Sigmoid colon (tissue), 7 donors: Measurements from ENCODE around the gene SYCN. TPM values are rescaled to one million over a fixed set of nuclear protein-coding genes. Genes with fewer than 3 reads are reported as not detected.

Source experiments
- DNase-seq: peaks from one replicate; pipeline ENCODE4 v3.0.0-alpha.2; 2019
- H3K27ac ChIP-seq, 4 donors: fragments of 200-600 bp; sonication (generic); one replicate each; pipeline ENCODE4 v1.5.1; 2016 to 2019; ENCODE audit warnings: mild to moderate bottlenecking in 1 of 4
- H3K27me3 ChIP-seq, 3 donors: fragments of 200-600 bp; sonication (generic); one replicate each; pipeline ENCODE4 v1.5.1; 2019; ENCODE audit warnings: mild to moderate bottlenecking in 1 of 3
- H3K36me3 ChIP-seq, 4 donors: fragments of 200-600 bp; sonication (generic); one replicate each; pipeline ENCODE4 v1.5.1; 2016 to 2019
- H3K4me1 ChIP-seq, 4 donors: fragments of 200-600 bp; sonication (generic); one replicate each; pipeline ENCODE4 v1.5.1; 2017 to 2019
- H3K4me3 ChIP-seq, 4 donors: fragments of 200-600 bp; sonication (generic); one replicate each; pipeline ENCODE4 v1.5.1; 2017 to 2019; ENCODE audit warnings: mild to moderate bottlenecking in 2 of 4, moderate library complexity in 1 of 4
- H3K9me3 ChIP-seq, 4 donors: fragments of 200-600 bp in 3 of 4; sonication (generic) in 3 of 4; one replicate each; pipeline versions ENCODE4 v1.5.1 to v1.6.1; 2013 to 2019
- EP300 ChIP-seq, 4 donors: sonication (generic); formaldehyde crosslinking; IDR thresholded peaks; one replicate each; pipeline ENCODE4 v1.6.1; 2017; ENCODE audit warnings: antibody characterized with exemption in 4 of 4
- POLR2A ChIP-seq, 2 donors: fragments of 450-650 bp; IDR thresholded peaks; one replicate each; pipeline ENCODE4 v1.6.1; 2016; ENCODE audit warnings: antibody characterized with exemption in 2 of 2, mild to moderate bottlenecking in 2 of 2, moderate library complexity in 2 of 2
- POLR2AphosphoS5 ChIP-seq, 4 donors: sonication (generic); formaldehyde crosslinking; IDR thresholded peaks; one replicate each; pipeline ENCODE4 v1.6.1; 2017; ENCODE audit warnings: antibody characterized with exemption in 4 of 4
- WGBS, 2 donors: extraction: QIAGEN DNeasy Blood & Tissue Kit; methylation state at CpG; one replicate each; pipeline ENCODE4 v1.1.7; 2013; 5-methylcytosine and 5-hydroxymethylcytosine counted together
- intact Hi-C: fragments of 100-400 bp; cut with DNase I; formaldehyde crosslinking; loops from one replicate; pipeline ENCODE4 v1.15.1; 2023
- polyA plus RNA-seq, 3 donors: library from polyadenylated mRNA; stranded (reverse); fragments of 200-250 nt; gene quantifications; one replicate each; pipeline ENCODE4 v1.2.3, GENCODE V29; 2013
- total RNA-seq, 4 donors: library from RNA; depleted of rRNA; stranded (reverse); fragments of >200 nt; gene quantifications; one replicate each; pipeline ENCODE4 v1.1.0, GENCODE V29; 2016
- TF ChIP-seq, protein P1 (sequence below), 4 experiments: fragments of 450-650 bp in 3 of 4; fragments of 200-600 bp in 1 of 4; IDR thresholded peaks; one replicate each; pipeline ENCODE4 v1.5.1; 2016 to 2019; ENCODE audit warnings: antibody characterized with exemption in 4 of 4, mild to moderate bottlenecking in 3 of 4, moderate library complexity in 2 of 4
- donor health status: healthy with polysubstance abuse.
- donor health status: Bipolar disorder and iron deficiency.
- donor health status: healthy.

The SYCN gene
- total and polyA plus RNA-seq, 7 donors = not detected

DNA sequence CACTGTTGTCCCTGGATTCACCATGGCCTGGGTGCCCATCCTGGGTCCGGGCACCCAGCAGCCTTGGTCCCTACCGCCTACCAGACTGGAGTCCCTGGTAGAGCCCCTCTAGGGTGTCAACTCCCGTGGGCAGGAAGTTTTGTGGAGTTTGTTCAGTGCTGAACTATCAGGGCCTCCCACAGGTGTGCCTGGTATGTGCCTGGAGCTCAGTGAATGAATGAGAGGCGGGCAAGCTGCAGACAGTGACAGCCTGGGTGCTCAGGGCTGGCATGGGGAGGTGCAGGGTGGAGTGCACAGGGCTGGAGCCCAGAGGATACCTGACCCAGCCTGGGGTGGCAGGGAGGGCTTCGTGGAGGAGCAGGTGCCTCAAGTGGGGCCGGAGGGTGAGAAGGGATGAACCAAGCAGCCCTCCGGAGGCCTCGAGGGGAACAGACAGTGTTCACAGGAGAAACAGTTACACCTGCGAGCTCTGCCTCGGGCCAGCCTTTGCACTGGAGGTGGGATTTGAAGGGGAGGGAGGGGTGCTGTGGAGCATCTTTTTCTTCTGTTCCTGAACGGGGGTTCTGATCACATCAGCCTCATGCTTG is 48.9 kb downstream of the SYCN start:
- H3K27ac ChIP-seq = no peak overlapping the region
- intact Hi-C loops = no loop called here
- TF ChIP-seq POLR2A (IDR thresholded peaks at IDR 0.05) (no peak), EP300 (IDR thresholded peaks at IDR 0.05) (no peak), POLR2AphosphoS5 (IDR thresholded peaks at IDR 0.05) (no peak)
- TF ChIP-seq, protein P1, sequence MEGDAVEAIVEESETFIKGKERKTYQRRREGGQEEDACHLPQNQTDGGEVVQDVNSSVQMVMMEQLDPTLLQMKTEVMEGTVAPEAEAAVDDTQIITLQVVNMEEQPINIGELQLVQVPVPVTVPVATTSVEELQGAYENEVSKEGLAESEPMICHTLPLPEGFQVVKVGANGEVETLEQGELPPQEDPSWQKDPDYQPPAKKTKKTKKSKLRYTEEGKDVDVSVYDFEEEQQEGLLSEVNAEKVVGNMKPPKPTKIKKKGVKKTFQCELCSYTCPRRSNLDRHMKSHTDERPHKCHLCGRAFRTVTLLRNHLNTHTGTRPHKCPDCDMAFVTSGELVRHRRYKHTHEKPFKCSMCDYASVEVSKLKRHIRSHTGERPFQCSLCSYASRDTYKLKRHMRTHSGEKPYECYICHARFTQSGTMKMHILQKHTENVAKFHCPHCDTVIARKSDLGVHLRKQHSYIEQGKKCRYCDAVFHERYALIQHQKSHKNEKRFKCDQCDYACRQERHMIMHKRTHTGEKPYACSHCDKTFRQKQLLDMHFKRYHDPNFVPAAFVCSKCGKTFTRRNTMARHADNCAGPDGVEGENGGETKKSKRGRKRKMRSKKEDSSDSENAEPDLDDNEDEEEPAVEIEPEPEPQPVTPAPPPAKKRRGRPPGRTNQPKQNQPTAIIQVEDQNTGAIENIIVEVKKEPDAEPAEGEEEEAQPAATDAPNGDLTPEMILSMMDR (IDR thresholded peaks at IDR 0.05) = no peak
- peaks cover 0 to 49% (median 47%) of the 10 kb centered on the region in 4 donors for H3K4me1 ChIP-seq
- H3K27me3 ChIP-seq = no peaks in the 10 kb centered on the region
- H3K36me3 ChIP-seq = peaks cover 0 to 5% (median 0%) of the 10 kb centered on the region in 4 donors
- DNase-seq = no peak
- H3K9me3 ChIP-seq = no peaks in the 10 kb centered on the region
- WGBS, 2 donors = 58 to 79% methylated on average over 11 of the region's 11 CpGs
- H3K4me3 ChIP-seq = no peak overlapping the region

DNA sequence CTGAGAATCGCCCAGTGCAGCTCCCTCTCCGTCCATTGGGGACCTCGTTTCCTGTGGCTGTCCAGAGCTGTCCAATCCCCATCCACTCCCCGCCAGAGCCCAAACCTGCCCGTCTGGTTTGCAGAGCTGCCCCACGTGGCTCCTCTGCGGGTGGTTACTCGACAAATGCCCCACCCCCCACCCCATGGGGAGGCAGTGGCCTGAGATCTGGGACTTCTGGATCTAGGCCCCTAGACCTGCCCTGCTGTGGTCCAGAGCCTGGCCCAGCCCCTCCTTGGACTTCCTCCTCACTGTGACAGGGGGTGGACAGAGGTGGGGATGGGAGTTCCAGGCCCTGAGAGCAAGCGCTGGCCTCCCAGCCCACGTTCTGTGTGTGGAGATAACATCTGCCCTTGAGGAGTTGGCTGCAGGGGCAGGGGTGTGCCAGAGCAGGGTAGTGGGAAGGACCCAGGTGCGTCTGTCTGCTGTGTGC is 49.4 kb downstream of the SYCN start:
- Histone ChIP-seq H3K9me3 (no peaks in the 10 kb centered on the region), H3K4me3 (no peak overlapping the region), H3K36me3 (peaks cover 0 to 5% (median 0%) of the 10 kb centered on the region in 4 donors), H3K27ac (no peak overlapping the region), H3K4me1 (peaks cover 0 to 45% (median 43%) of the 10 kb centered on the region in 4 donors), H3K27me3 (no peaks in the 10 kb centered on the region)
- 15 to 63% methylated on average over 11 of the region's 11 CpGs for WGBS, 2 donors
- TF ChIP-seq, protein P1 (IDR thresholded peaks at IDR 0.05) = no peak
- no peak for TF ChIP-seq POLR2A (IDR thresholded peaks at IDR 0.05)
- TF ChIP-seq POLR2AphosphoS5 (IDR thresholded peaks at IDR 0.05) = no peak
- no peak for TF ChIP-seq EP300 (IDR thresholded peaks at IDR 0.05)
- DNase-seq = no peak
- intact Hi-C loops = no loop called here

DNA sequence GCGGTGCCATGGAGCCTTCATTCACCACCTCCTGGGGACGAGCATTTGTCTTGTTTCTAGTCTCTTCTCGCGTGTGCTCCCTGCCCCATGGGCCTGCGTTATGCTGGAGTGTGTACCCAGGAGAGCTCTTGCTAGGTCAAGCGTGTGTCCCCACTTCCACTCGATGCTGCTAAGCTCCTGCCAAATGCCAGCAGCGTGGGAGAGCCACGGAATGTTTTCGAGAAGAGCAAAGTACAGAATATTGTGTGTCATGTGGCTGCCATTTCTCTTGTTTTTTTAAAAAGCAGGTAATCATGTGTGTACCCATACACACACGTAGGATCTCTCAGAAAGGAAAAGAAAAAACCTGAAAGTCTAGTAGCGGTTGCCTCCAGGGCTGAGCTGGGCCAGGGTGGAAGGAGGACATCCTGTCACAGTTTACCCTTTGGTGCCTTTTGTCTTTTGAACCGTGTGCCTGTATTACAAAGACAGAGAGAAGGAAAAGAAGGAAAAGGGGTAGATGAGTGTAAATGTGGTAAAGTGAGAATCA is 49.9 kb downstream of the SYCN start:
- 57 to 85% methylated on average over 13 of the region's 13 CpGs for WGBS, 2 donors
- intact Hi-C loops = no loop called here
- TF ChIP-seq POLR2A (IDR thresholded peaks at IDR 0.05) = no peak
- no peak for TF ChIP-seq POLR2AphosphoS5 (IDR thresholded peaks at IDR 0.05)
- no peak for TF ChIP-seq EP300 (IDR thresholded peaks at IDR 0.05)
- TF ChIP-seq, protein P1 (IDR thresholded peaks at IDR 0.05) = no peak
- Histone ChIP-seq H3K4me3 (no peak overlapping the region), H3K4me1 (peaks cover 0 to 44% (median 41%) of the 10 kb centered on the region in 4 donors), H3K9me3 (no peaks in the 10 kb centered on the region), H3K27me3 (no peaks in the 10 kb centered on the region), H3K27ac (no peak overlapping the region), H3K36me3 (peaks cover 0 to 5% (median 0%) of the 10 kb centered on the region in 4 donors)
- no peak for DNase-seq

Other genes with a start within 250 kb of the SYCN start
- 10 to 100 TPM; 20.3 to 28.6 (median 25.9) TPM for gene FBXO17, start 228.5 kb downstream of the SYCN start, total RNA-seq
- 1 to 10 TPM; 1.6 to 4.8 (median 3.3) TPM for gene FBXO17, start 228.5 kb downstream of the SYCN start, polyA plus RNA-seq
- 10 to 100 TPM in 1 of 4 donors, 1 to 10 TPM in 3; 3.0 to 17.7 (median 3.7) TPM for gene FBXO27, start 171.7 kb downstream of the SYCN start, total RNA-seq
- gene FBXO27, start 171.7 kb downstream of the SYCN start, polyA plus RNA-seq = 1 to 10 TPM in 2 of 3 donors, under 1 TPM in 1; 0.23 to 1.3 (median 1.2) TPM
- not detected for gene ACP7, start 119.9 kb downstream of the SYCN start, total RNA-seq
- not detected for gene ACP7, start 119.9 kb downstream of the SYCN start, polyA plus RNA-seq
- gene PAK4, start 78.5 kb downstream of the SYCN start, total RNA-seq = 10 to 100 TPM in 2 of 4 donors, 1 to 10 TPM in 2; 6.2 to 27.1 (median 9.3) TPM
- 10 to 100 TPM; 42.1 to 62.0 (median 45.0) TPM for gene PAK4, start 78.5 kb downstream of the SYCN start, polyA plus RNA-seq
- gene NCCRP1, start 7.3 kb downstream of the SYCN start, total RNA-seq = under 1 TPM in 1 of 4 donors, not detected in 3; 0.41 TPM
- under 1 TPM in 2 of 3 donors, not detected in 1; 0.52 to 0.60 TPM for gene NCCRP1, start 7.3 kb downstream of the SYCN start, polyA plus RNA-seq
- gene IFNL3, start 40.7 kb upstream of the SYCN start, total RNA-seq = not detected
- under 1 TPM in 1 of 3 donors, not detected in 2; 0.22 TPM for gene IFNL3, start 40.7 kb upstream of the SYCN start, polyA plus RNA-seq
- not detected for gene IFNL4, start 44.6 kb upstream of the SYCN start, total RNA-seq
- not detected for gene IFNL4, start 44.6 kb upstream of the SYCN start, polyA plus RNA-seq
- not detected for gene IFNL2, start 64.1 kb upstream of the SYCN start, total RNA-seq
- not detected for gene IFNL2, start 64.1 kb upstream of the SYCN start, polyA plus RNA-seq
- gene IFNL1, start 92.1 kb upstream of the SYCN start, total RNA-seq = not detected
- under 1 TPM in 1 of 3 donors, not detected in 2; 0.09 TPM for gene IFNL1, start 92.1 kb upstream of the SYCN start, polyA plus RNA-seq
- 1 to 10 TPM in 3 of 4 donors, under 1 TPM in 1; 0.82 to 1.8 (median 1.2) TPM for gene LRFN1, start 116.6 kb upstream of the SYCN start, total RNA-seq
- gene LRFN1, start 116.6 kb upstream of the SYCN start, polyA plus RNA-seq = 1 to 10 TPM in 1 of 3 donors, under 1 TPM in 2; under 0.01 to 1.0 (median 0.23) TPM
- gene GMFG, start 131.8 kb upstream of the SYCN start, total RNA-seq = 10 to 100 TPM in 1 of 4 donors, 1 to 10 TPM in 3; 5.3 to 23.1 (median 8.6) TPM
- gene GMFG, start 131.8 kb upstream of the SYCN start, polyA plus RNA-seq = 10 to 100 TPM; 37.2 to 98.6 (median 56.5) TPM
- gene SAMD4B, start 138.2 kb upstream of the SYCN start, total RNA-seq = 10 to 100 TPM; 37.8 to 83.6 (median 65.4) TPM
- 10 to 100 TPM; 28.4 to 79.4 (median 38.4) TPM for gene SAMD4B, start 138.2 kb upstream of the SYCN start, polyA plus RNA-seq
- gene PAF1, start 186.8 kb upstream of the SYCN start, total RNA-seq = 10 to 100 TPM; 37.5 to 51.8 (median 43.5) TPM
- gene PAF1, start 186.8 kb upstream of the SYCN start, polyA plus RNA-seq = 10 to 100 TPM; 28.2 to 40.5 (median 37.2) TPM
- gene MED29, start 187.1 kb upstream of the SYCN start, total RNA-seq = 10 to 100 TPM; 25.2 to 44.6 (median 33.7) TPM
- 10 to 100 TPM; 22.8 to 33.5 (median 31.0) TPM for gene MED29, start 187.1 kb upstream of the SYCN start, polyA plus RNA-seq
- gene ZFP36, start 202.6 kb upstream of the SYCN start, total RNA-seq = 100 to 1,000 TPM in 3 of 4 donors, 10 to 100 TPM in 1; 78.1 to 320 (median 190) TPM
- gene ZFP36, start 202.6 kb upstream of the SYCN start, polyA plus RNA-seq = 100 to 1,000 TPM; 112 to 298 (median 228) TPM
- gene PLEKHG2, start 208.4 kb upstream of the SYCN start, total RNA-seq = 10 to 100 TPM in 3 of 4 donors, 1 to 10 TPM in 1; 8.2 to 28.8 (median 12.5) TPM
- 10 to 100 TPM in 1 of 3 donors, under 1 TPM in 2; 0.60 to 14.9 (median 0.69) TPM for gene PLEKHG2, start 208.4 kb upstream of the SYCN start, polyA plus RNA-seq
- gene RPS16, start 231.7 kb upstream of the SYCN start, total RNA-seq = 1,000 to 10,000 TPM; 1,648 to 4,043 (median 3,423) TPM
- 1,000 to 10,000 TPM; 2,119 to 4,564 (median 2,918) TPM for gene RPS16, start 231.7 kb upstream of the SYCN start, polyA plus RNA-seq
- gene SUPT5H, start 241.3 kb upstream of the SYCN start, total RNA-seq = 100 to 1,000 TPM in 2 of 4 donors, 10 to 100 TPM in 2; 72.1 to 104 (median 89.1) TPM
- gene SUPT5H, start 241.3 kb upstream of the SYCN start, polyA plus RNA-seq = 100 to 1,000 TPM in 1 of 3 donors, 10 to 100 TPM in 2; 52.3 to 112 (median 67.5) TPM